Fibroblast of lung (primary cell): ENCODE measurements around the gene UVRAG.

Experiments used
- EZH2 ChIP-seq: IDR thresholded peaks from 2 replicates; pipeline ENCODE4 v1.5.1; 2012; ENCODE audit warnings: low read length, control low read depth, mild to moderate bottlenecking; ENCODE audit errors: missing control alignments
- TF ChIP-seq, protein P1 (sequence below), 2 donors: IDR thresholded peaks in 1 of 2; conservative IDR thresholded peaks in 1 of 2; 1 replicate in 1 of 2; 2 replicates in 1 of 2; pipeline ENCODE4 v1.5.1; 2011 to 2012; ENCODE audit warnings: low read length in 2 of 2, control low read depth in 1 of 2, inconsistent platforms in 1 of 2, low read depth in 1 of 2, mild to moderate bottlenecking in 1 of 2

DNA sequence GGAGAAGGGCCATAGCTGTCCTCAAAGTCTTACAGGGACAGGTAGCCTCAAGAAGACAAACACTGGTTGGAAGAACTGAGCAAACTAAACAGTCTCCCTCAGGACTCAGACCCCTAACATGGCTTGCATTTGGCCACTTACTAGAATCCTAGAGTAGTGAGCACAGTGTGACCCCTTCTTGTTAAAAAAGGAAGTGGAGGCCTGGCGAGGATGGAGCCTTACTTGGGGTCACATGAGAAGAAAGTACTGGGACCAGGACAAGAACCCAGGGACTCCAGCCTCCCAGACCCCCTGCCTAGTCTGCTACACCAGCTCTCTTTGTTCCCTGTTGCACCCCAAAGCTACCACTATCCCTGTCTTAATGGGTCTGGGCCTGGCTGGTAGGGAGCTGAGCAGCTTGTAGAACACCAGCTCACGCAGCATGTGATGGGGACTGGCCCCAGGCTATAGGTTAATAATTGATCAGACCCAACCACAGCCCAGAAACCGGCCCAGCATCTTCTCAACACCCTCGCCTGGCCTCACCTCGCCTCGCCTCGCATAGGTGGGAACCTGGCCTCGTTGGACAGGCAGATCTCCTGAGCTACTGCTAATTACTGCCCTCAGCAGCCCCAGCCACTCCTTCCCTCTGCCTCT is 28.8 kb upstream of the UVRAG start:
- TF ChIP-seq, protein P1, sequence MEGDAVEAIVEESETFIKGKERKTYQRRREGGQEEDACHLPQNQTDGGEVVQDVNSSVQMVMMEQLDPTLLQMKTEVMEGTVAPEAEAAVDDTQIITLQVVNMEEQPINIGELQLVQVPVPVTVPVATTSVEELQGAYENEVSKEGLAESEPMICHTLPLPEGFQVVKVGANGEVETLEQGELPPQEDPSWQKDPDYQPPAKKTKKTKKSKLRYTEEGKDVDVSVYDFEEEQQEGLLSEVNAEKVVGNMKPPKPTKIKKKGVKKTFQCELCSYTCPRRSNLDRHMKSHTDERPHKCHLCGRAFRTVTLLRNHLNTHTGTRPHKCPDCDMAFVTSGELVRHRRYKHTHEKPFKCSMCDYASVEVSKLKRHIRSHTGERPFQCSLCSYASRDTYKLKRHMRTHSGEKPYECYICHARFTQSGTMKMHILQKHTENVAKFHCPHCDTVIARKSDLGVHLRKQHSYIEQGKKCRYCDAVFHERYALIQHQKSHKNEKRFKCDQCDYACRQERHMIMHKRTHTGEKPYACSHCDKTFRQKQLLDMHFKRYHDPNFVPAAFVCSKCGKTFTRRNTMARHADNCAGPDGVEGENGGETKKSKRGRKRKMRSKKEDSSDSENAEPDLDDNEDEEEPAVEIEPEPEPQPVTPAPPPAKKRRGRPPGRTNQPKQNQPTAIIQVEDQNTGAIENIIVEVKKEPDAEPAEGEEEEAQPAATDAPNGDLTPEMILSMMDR (conservative IDR thresholded peaks at IDR 0.05 in 1 of 2, IDR thresholded peaks at IDR 0.05 in 1 of 2; ENCODE audit: low read depth in 1 of 2, low read length in 2 of 2): no peak
- TF ChIP-seq EZH2: no peak
